Left cardiac atrium (tissue), 4 donors: ENCODE measurements around the gene RGS19. TPM values are rescaled to one million over a fixed set of nuclear protein-coding genes. Genes with fewer than 3 reads are reported as not detected.
"Not testable (repeated sequence)": the region's sequence is repeated elsewhere in the genome, so short reads cannot be mapped to it uniquely, and the experiment has no call there.

Experiments
- ATAC-seq, 2 donors: fragments of 200-7000 bp; cut with Tn5 transposase; one replicate each; pipeline ENCODE4 v1.9.1; 2020; ENCODE audit warnings: mild to moderate bottlenecking in 2 of 2, moderate library complexity in 2 of 2
- DNase-seq: peaks from one replicate; pipeline ENCODE4 v3.0.0-alpha.2; 2020
- intact Hi-C, 2 donors: fragments of 100-400 bp; cut with DNase I; formaldehyde crosslinking; loops; one replicate each; pipeline versions ENCODE4 v1.14.1 to v1.15.1; 2022 to 2023
- long read RNA-seq: library from polyadenylated mRNA; unstranded; transcript quantifications from one replicate; pipeline ENCODE4 v2.0.0, GENCODE V29; 2021
- total RNA-seq, 2 donors: library from RNA; stranded (reverse); fragmentation: NEBNext Ultra II Directional; extraction: Animal tissue kit (Norgen Biotek cat#: 25700); gene quantifications; one replicate each; pipeline ENCODE4 v1.2.1, GENCODE V29; 2021
- donor health status: DM: no; HTN: yes; CAD: no.
- donor health status: DM: no; HTN: yes; CAD: no; lungs with severe emphysema.
- donor health status: DM: yes; HTN: yes; CAD: no.
- donor health status: Dilated cardiomyopathy.

Gene RGS19
- total RNA-seq: 1 to 10 TPM; 9.7 to 10.0 TPM
- long read RNA-seq, transcript RGS19-202 (6 exons, 1,593 nt): major isoform, 5 of 10 reads
- long read RNA-seq, partial matches to known transcripts: 0 of 10 reads
- long read RNA-seq, other reads (novel, unspliced or antisense): 3 of 10 reads

DNA sequence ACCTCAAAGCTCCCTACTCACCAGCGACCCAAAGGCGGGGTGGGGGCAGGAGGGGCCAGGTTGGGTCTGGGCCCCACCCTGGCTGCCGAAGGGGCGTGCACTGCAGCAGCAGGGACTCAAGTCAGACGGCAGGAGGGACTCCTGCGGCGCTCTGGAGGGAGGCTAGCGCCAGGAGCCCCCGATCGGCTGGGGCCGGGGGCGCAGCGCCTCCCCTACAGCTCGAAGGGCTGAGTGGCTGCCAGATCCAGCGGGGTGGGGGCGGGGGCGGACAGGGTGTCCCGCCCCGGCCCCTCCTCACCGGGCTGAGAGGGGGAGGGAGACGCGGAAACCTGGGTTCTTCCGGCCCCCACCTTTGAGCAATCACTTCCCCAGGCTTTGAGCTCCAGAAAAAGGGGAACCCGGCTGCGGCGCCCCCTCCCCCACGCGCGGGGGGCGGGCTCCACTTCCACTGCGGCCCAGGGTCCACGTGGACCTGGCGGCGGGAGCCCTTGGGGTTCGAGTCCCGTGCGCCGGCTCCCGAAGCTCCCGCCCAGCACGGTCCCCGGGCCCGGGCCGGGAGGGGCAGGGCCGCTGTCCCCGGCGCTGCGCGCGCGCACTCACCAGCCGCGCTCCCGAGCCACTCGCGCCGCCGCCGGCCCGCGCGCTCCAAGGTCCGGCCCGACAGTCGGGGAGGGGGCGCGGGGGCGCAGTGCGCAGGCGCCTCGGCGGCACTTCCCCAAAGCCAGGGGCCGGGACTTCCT, at the start of gene RGS19:
TSS of gene RGS19 (minus strand) at position 246 of the 740 bp plus-strand sequence. CDS start 2,632 bp downstream, outside the sequence.
- intact Hi-C loops: no loop called here
- DNase-seq (peak; percentile 83), ATAC-seq (peak; percentile 58 to 72)

GRCh38 chr20:64123517-64123916, 44.2 kb upstream of the RGS19 start:
- intact Hi-C loops, DNase-seq, ATAC-seq: not testable (repeated sequence)

DNA sequence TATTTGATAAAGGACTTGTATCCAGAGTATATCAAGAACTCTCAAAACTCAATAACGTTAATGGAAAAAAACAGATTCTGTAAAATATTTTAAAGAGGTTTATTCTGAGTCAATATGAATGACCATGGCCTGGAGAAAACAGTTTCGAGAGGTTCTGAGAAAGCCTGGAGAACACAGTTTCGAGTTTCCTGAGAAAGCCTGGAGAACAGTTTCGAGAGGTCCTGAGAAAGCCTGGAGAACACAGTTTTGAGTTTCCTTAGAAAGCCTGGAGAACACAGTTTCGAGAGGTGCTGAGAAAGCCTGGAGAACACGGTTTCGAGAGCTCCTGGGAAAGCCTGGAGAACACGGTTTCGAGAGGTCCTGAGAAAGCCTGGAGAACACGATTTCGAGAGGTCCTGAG, 43.6 kb upstream of the RGS19 start:
- intact Hi-C loops, DNase-seq, ATAC-seq: not testable (repeated sequence)

- peak; percentile 3 for DNase-seq
- intact Hi-C loops: loop anchor here in 1 of 2 donors (2.0 kb wide), 1 partner anchor 81 kb away; no protein-coding TSS in a partner anchor
- no peak for ATAC-seq
These were observed 42.3 kb upstream of the RGS19 start for GRCh38 chr20:64121586-64121985.

DNA sequence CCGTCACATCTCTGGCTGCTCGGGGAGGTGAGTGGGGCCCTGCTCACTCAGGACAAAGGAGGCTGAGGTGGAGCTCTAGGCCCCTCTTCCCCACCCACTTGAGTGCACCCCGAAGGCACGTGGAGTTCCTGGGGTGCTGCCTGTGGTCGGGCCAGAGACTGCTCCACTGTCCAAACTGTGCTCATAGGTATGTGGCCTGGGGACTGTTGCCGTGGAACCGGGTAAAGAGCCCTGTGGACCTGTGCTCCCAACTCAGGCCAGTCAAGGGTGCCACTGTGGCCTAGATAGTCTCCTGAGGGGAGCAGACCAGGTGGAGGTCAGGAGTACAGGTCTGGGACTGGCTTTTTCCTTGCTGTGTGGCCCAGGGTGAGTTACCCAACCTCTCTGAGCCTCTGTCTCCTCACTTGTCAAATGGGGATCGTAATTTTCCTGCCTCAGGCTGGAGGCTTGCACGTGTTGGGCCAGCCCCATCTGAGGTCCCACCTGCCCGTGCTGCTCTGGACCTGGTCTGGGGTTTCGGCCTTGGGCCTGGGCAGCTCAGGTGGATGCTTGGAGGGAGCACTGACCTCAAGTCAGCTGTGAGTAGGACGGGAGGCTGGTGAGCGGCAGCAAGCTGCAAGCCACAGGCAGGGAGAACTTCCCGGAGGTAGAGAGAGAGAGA, 40.5 kb upstream of the RGS19 start:
- peak in 1 of 2 donors; percentile 23 for ATAC-seq
- DNase-seq: peak; percentile 21
- intact Hi-C loops: loop anchor here in 1 of 2 donors (1.0 to 2.0 kb wide), 2 partner anchors 37 to 79 kb away; no protein-coding TSS in a partner anchor

- ATAC-seq (no peak), DNase-seq (no peak)
- intact Hi-C loops: no loop called here
These were observed 40.0 kb upstream of the RGS19 start for GRCh38 chr20:64119301-64119680.

- intact Hi-C loops, ATAC-seq, DNase-seq: not testable (repeated sequence)
These were observed 38.1 kb upstream of the RGS19 start for GRCh38 chr20:64117432-64117777.

DNA sequence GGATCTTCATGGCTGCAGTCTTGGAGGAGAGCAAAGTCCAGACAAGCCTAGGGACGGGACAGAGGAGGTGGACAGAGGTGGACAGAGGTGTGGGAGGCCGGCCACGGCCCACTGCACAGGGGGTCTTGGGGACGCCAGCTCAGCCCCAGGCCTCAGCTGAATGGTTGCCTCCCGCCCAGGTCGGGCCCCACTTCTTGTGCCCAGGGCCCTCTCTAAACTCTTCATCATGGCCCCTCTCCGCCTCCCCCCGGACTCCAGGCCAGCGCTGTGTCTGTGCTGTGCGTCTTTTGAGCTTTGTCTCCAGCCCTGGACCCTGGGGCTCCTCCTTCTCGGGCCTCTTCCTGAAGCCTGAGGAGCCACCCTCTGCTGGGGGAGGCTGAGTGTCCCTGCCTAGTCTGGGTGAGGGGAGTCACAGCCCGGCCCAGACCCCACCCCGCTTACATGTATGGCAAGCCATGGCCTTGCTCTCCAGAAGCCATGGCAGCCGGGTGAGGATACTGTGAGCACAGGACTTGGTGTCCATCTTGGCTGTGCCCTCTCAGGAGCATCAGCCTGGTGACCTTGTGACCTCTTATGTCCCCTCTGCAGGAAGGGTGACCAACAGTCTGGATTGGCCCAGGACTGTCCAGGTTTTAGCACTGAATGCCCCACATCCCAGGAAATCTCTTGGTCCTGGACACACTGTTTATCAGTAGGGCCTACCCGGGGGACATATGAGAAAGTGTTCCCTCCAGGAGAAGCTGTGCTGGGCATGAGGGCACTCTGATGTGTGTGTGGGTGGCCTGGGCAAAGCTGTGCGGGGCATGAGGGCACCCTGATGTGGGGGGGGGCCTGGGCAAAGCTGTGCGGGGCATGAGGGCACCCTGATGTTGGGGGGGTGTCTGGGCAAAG, 37.5 kb upstream of the RGS19 start:
- DNase-seq (peak; percentile 15), ATAC-seq (no peak)
- intact Hi-C loops: no loop called here

GRCh38 chr20:64116016-64116415, 36.7 kb upstream of the RGS19 start:
- ATAC-seq (no peak), DNase-seq (peak; percentile 7)
- intact Hi-C loops: no loop called here

GRCh38 chr20:64115171-64115911, 36.0 kb upstream of the RGS19 start:
- no peak for DNase-seq
- ATAC-seq: no peak
- intact Hi-C loops: no loop called here

DNA sequence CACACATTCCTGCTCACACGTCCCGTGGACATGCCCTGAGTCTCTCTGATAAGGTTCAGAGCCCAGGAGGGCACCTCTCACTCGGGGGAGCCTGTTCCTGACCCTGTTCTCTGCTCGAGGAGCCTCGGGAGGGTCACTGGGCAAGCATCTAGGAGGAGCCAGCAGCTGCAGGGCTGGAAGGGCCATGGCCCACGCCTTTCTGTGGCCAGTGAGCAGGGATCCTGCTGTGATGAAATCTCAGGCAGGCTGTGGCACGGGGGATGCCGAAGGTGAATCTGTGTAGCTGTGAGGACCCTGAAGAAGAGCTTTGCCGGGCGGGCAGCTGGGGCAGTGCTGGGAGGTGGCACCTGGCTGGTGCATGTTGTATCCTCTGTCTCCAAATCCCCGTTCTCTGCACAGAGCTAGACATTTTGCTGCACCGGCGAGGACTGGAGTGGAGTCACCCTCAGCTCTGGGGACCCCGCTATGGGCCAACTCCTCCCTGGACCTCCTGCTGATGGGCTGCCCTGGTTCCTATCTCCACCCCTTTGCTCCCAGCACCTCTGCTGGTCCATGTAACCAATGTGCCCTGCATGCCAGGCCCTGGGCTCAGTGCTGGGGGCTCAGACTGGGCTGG, 35.1 kb upstream of the RGS19 start:
- ATAC-seq: no peak
- intact Hi-C loops: no loop called here

GRCh38 chr20:64113796-64114355, 34.6 kb upstream of the RGS19 start:
- ATAC-seq (no peak), DNase-seq (peak; percentile 18)
- intact Hi-C loops: no loop called here

More for the DNA sequence above, 35.1 kb upstream of the RGS19 start:
- DNase-seq: no peak

- no peak for DNase-seq
- intact Hi-C loops: no loop called here
- ATAC-seq: no peak
These were observed 34.1 kb upstream of the RGS19 start for GRCh38 chr20:64113444-64113775.

GRCh38 chr20:64112691-64113443, 33.5 kb upstream of the RGS19 start:
- DNase-seq: no peak
- intact Hi-C loops: no loop called here
- no peak for ATAC-seq

GRCh38 chr20:64111841-64112641, 32.7 kb upstream of the RGS19 start:
- no peak for DNase-seq
- intact Hi-C loops: no loop called here
- no peak for ATAC-seq

DNA sequence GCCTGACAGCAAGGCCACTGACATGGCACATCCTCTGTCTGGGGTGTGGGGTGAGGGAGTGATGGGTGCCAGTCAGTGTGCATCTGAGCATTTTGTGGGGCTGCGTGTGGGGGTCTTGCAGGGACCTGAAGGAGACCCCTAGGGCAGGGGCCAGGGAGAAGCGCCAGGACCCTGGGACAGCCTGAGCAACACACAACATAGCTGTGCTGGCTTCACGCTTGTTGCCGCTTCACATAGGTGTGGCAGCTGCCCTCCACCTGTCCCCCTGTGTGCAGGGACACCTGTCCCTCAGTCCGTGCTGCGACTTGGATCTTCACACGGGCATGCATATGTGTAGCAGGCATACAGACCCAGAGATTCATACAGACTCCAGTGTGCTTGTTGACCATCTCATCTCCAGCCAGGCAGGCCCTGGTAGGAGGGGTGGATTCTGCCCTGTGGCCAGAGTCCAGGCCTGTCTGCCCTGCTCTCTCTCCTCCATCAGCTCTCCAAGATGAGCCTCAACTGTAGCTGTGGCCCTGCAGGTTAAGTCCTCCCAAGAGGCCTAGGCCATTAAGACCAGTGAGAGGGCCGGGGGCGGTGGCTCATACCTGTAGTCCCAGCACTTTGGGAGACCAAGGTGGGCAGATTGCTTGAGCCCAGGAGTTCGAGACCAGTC, 31.2 kb upstream of the RGS19 start:
- intact Hi-C loops: no loop called here
- no peak for DNase-seq
- ATAC-seq: no peak
